Measurements from ENCODE around the gene SGPL1. TPM values are rescaled to one million over a fixed set of nuclear protein-coding genes. Genes with fewer than 3 reads are reported as not detected.

Gene SGPL1
- total and polyA plus RNA-seq, 10 of the 15 experiments (the other 5 are each of a cell fraction or from before 2014, with no cell fraction given): 4.9 to 20.7 (median 10.6) TPM

GRCh38 chr10:70776455-70777005 is 39.2 kb upstream of the SGPL1 start (continued):
- no peak for TF ChIP-seq ZNF622 (IDR thresholded peaks at IDR 0.05)

- DNase-seq (ENCODE audit: low read depth, low spot score) (no peak), FAIRE-seq (no peak), ATAC-seq (no peak)
- in situ Hi-C loops (cut with MboI) (no loop called here), intact Hi-C loops (cut with micrococcal nuclease; ENCODE audit: unreplicated experiment) (no loop called here)
- Histone ChIP-seq H3K9ac (ENCODE audit: control insufficient read depth, insufficient read depth, low read length) (no peak overlapping the region), H2AFZ (ENCODE audit: control insufficient read depth, low read depth, low read length) (no peak overlapping the region), H3K4me2 (ENCODE audit: control insufficient read depth, insufficient read depth) (no peak overlapping the region), H3K9me3 (replicated peaks; ENCODE audit: control insufficient read depth, insufficient read depth, low read length) (no peaks in the 10 kb centered on the region), H3K36me3 (ENCODE audit: control insufficient read depth in 2 of 2, insufficient read depth in 2 of 2, low read length in 1 of 2) (no peaks in the 10 kb centered on the region), H3K4me1 (ENCODE audit: control insufficient read depth, insufficient read depth, low read length) (no peaks in the 10 kb centered on the region), H3K4me3 (no peak overlapping the region), H3K27ac (ENCODE audit: control insufficient read depth, insufficient read depth) (no peak overlapping the region), H4K20me1 (ENCODE audit: control insufficient read depth, insufficient read depth) (no peaks in the 10 kb centered on the region), H3K79me2 (ENCODE audit: control insufficient read depth, insufficient read depth, low read length) (no peaks in the 10 kb centered on the region), H3K27me3 (replicated peaks in 1 of 2; ENCODE audit: control insufficient read depth in 2 of 2, insufficient read depth in 2 of 2, low read length in 1 of 2) (no peaks in the 10 kb centered on the region; a peak in 2 of 4 replicates)
- ChIA-PET SMC1A (ENCODE audit: uncharacterized antibody, unreplicated experiment) (no interaction called here), CTCF (no interaction called here), RAD21 (ENCODE audit: unreplicated experiment) (no interaction called here), POLR2A (interaction anchor here (0.7 kb wide), 1 partner anchor 321 kb away, joined by 5 read pairs; no protein-coding TSS in a partner anchor)
- BruUV-seq (replicated peaks): no TSS peak
- TF ChIP-seq POLR2AphosphoS5 (IDR thresholded peaks at IDR 0.05; ENCODE audit: low read length): no peak
- TF ChIP-seq EP300 (IDR thresholded peaks at IDR 0.05; ENCODE audit: borderline replicate concordance in 1 of 2, control insufficient read depth in 1 of 2, low read depth in 2 of 2, low read length in 2 of 2): no peak
- no peak for TF ChIP-seq IRF3 (IDR thresholded peaks at IDR 0.05)
- no peak for TF ChIP-seq CEBPB (IDR thresholded peaks at IDR 0.05; ENCODE audit: borderline replicate concordance in 1 of 2, low read depth in 2 of 2, low read length in 2 of 2)
- no peak for TF ChIP-seq BMI1 (IDR thresholded peaks at IDR 0.05; ENCODE audit: borderline replicate concordance)
- TF ChIP-seq MXI1 (IDR thresholded peaks at IDR 0.05; ENCODE audit: low read depth, low read length): no peak
- no peak for TF ChIP-seq ZZZ3 (IDR thresholded peaks at IDR 0.05; ENCODE audit: control insufficient read depth, insufficient read length, low read depth)
- no peak for TF ChIP-seq SIN3A (IDR thresholded peaks at IDR 0.05; ENCODE audit: low read depth, low read length)
- TF ChIP-seq ZNF384 (IDR thresholded peaks at IDR 0.05; ENCODE audit: borderline replicate concordance, low read depth, low read length): no peak
- TF ChIP-seq CBX3 (IDR thresholded peaks at IDR 0.05; ENCODE audit: borderline replicate concordance, low read depth): no peak
- no peak for TF ChIP-seq E2F4 (IDR thresholded peaks at IDR 0.05; ENCODE audit: low read depth, low read length)
- TF ChIP-seq RBBP5 (conservative IDR thresholded peaks at IDR 0.05): no peak
- no peak for TF ChIP-seq ZNF217 (IDR thresholded peaks at IDR 0.05)
- no peak for TF ChIP-seq SREBF2 (IDR thresholded peaks at IDR 0.05; ENCODE audit: low read length)
- no peak for TF ChIP-seq DPF2 (IDR thresholded peaks at IDR 0.05)
- WGBS (ENCODE audit: insufficient coverage, insufficient replicate concordance, low lambda C conversion rate, missing lambda C conversion rate): 49% methylated on average over 18 of the region's 18 CpGs
These were observed 38.5 kb upstream of the SGPL1 start for GRCh38 chr10:70777063-70777875.

All from GM12878 (cell line).